ENCODE measurements around the gene HMBS. TPM values are rescaled to one million over a fixed set of nuclear protein-coding genes. Genes with fewer than 3 reads are reported as not detected.
A peak's percentile ranks its signal among the peaks of the same experiment; 100 is the strongest.

HMBS gene
- total RNA-seq, 2 experiments from 2014 or later: 17.3 to 18.8 TPM

DNA sequence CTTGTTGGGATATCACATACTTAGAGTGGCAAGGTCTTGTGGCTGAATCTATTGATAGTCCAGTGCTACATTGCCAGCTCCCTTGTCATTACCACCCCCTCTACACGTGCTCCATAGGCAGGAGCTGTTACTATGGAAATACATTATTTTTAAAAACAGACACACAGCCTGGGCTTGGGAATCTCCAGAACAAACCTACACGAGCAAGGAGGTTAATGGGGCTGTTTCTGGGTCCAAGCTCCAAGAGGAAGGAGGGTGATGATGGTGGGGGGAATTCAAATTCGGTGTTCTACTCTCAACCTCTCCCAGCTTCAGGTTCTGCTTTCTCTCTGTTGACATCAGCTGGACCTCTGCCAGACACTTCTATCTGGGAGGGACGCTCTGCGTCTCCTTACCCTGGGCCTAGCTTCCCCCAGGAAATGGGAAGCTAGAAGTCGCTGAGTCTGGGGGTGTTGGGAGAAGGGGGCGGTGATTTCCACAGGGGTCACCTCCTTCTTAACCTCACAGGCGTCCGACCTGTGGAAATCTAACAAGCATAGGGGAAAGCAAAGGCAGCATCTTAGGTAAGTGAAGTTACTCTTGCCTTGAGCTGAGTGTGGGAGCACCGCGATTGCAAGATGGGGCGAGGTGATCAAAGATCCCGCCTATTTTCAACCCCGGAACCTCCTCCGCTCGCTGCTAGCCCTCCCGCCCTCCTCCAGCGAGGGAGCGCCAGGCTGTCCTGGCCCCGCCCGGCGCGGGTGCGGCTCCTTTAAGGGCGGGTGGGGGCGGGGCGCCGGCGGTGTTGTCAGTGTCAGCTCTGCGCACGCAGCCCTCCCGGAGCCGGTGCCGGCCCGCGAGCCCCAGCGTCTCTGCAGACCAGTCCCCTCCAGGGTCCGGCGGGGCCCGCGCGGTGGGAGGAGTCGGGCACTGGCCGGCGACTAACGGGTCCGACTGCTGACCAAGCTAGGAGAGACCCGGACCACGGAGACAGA lies 22.2 kb downstream of the HMBS start, which contains the start of gene C2CD2L:
Gene C2CD2L, plus strand, starts transcription at position 781 of the 974 bp plus-strand sequence. CDS start 398 bp downstream, outside the sequence.
- peak within 1 kb of the TSS; percentile 88 for H3K4me3 Mint-ChIP-seq
- CTCF ChIA-PET: interaction anchor here (0.5 to 2.3 kb wide), 14 partner anchors 9 to 215 kb away, joined by 3 to 12 read pairs (median 4); partner anchors contain the start of genes HINFP, NLRX1 and VPS11
- POLR2A ChIA-PET: interaction anchor here (0.6 to 8.1 kb wide), 21 partner anchors 9 to 316 kb away, joined by 3 to 219 read pairs (median 6); partner anchors contain the start of genes ABCG4, CBL, CENATAC and DDX6
- peaks cover 28% of the 10 kb centered on the region for H3K36me3 Mint-ChIP-seq (ENCODE audit: low read depth)
- H3K27ac Mint-ChIP-seq: peak within 1 kb of the TSS; percentile 78
- peak; percentile 94 for DNase-seq
- H3K27me3 Mint-ChIP-seq: no peaks in the 10 kb centered on the region
- no peaks in the 10 kb centered on the region for H3K9me3 Mint-ChIP-seq
- peaks cover 55% of the 10 kb centered on the region for H3K4me1 Mint-ChIP-seq

DNA sequence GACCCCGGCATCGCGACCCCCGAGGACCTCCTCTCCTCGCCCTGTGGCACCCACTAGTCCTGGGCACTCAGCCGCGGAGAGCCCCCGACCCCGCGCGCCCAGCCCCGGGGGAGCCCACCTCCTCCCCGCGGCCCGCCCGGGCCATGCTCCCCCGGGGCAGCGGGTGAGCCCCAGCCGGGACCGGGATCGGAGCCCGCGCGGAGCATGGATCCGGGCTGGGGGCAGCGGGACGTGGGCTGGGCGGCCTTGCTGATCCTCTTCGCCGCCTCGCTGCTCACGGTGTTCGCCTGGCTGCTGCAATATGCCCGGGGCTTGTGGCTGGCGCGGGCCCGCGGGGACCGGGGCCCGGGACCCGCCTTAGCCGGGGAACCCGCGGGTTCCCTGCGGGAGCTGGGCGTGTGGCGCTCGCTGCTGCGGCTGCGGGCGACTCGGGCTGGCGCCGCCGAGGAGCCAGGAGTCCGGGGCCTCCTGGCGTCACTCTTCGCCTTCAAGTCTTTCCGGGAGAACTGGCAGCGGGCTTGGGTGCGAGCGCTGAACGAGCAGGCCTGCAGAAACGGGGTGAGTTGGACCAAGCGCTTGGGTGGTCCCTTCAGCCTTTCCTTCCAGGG lies 23.0 kb downstream of the HMBS start:
- Mint-ChIP-seq H3K36me3 (ENCODE audit: low read depth) (peaks cover 32% of the 10 kb centered on the region), H3K27ac (peak overlapping the region; percentile 77), H3K27me3 (no peaks in the 10 kb centered on the region), H3K9me3 (no peaks in the 10 kb centered on the region), H3K4me1 (peaks cover 52% of the 10 kb centered on the region), H3K4me3 (peak overlapping the region; percentile 88)
- DNase-seq: no peak
- ChIA-PET CTCF (interaction anchor here (0.6 to 2.3 kb wide), 9 partner anchors 11 to 214 kb away, joined by 3 to 11 read pairs (median 5); partner anchors contain the start of genes HINFP, NLRX1 and VPS11), POLR2A (interaction anchor here (0.5 to 8.1 kb wide), 17 partner anchors 8 to 227 kb away, joined by 3 to 219 read pairs (median 10); partner anchors contain the start of genes ABCG4, CBL, CENATAC and HINFP)

DNA sequence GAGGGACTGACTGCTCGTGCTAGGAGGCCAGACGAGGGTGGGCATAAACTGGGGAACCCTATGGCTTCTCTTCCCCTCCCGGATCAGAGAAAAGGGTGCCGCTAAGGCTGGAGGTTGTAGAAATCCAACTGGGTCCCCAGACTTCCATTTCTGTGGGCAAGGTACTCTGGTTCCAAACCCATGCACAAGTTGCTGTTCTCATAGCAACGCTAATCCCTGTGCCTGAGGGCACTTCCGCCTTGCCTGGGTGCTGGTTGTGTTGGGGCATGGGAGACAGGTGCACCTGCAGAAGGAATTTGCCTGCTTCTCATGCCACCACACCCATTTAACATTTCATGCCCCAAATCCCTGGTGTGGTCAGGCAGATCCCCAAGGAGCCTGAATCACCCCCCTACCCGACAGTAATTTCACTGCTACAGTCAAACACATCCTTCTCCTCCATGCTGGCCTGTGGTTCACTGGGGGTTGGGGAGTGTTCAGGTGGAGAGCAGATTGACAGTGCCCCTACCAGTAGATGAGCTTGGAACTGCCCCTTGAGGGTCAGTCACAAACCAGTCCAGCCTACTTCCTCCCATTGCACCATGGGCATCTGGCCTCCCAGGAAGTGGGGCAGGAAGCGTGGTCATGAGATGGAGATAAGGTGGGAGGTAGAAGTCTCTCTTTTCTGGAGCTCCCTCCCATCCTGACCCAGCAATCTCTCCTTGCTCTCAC lies 23.6 kb downstream of the HMBS start:
- H3K9me3 Mint-ChIP-seq: no peaks in the 10 kb centered on the region
- H3K27me3 Mint-ChIP-seq: no peaks in the 10 kb centered on the region
- H3K4me1 Mint-ChIP-seq: peaks cover 49% of the 10 kb centered on the region
- POLR2A ChIA-PET: interaction anchor here (0.5 to 8.1 kb wide), 10 partner anchors 12 to 91 kb away, joined by 3 to 219 read pairs (median 8); partner anchors contain the start of genes ABCG4, HINFP, HMBS and NLRX1
- peaks cover 38% of the 10 kb centered on the region for H3K36me3 Mint-ChIP-seq (ENCODE audit: low read depth)
- CTCF ChIA-PET: interaction anchor here (0.7 to 2.4 kb wide), 6 partner anchors 9 to 61 kb away, joined by 3 to 9 read pairs (median 6); partner anchors contain the start of gene HINFP
- peak overlapping the region; percentile 77 for H3K27ac Mint-ChIP-seq
- peak overlapping the region; percentile 88 for H3K4me3 Mint-ChIP-seq
- DNase-seq: peak; percentile 55

DNA sequence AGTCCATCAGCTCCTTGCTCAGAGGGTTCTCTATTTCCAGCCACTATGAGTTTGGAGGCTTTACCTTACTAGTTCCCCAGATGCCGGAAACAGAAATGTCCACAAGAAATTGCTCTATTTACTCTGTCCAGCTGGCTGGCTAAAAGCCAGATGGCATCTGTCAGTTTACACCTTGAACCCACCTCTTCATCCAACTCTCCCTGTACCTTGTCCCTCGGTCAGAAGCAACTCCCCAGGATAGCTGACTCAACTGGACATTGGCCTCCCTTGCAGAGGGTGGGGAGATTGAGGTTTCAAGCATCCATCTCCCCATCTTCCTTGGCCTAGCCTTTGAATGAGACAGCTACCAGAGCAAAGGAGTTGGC lies 24.2 kb downstream of the HMBS start:
- CTCF ChIA-PET: interaction anchor here (0.7 to 2.4 kb wide), 7 partner anchors 10 to 232 kb away, joined by 3 to 9 read pairs (median 3); partner anchors contain the start of gene C1QTNF5
- no peak for DNase-seq
- POLR2A ChIA-PET: interaction anchor here (1.4 to 8.1 kb wide), 7 partner anchors 11 to 91 kb away, joined by 4 to 219 read pairs (median 10); partner anchors contain the start of genes HINFP, HMBS, NLRX1 and RPS25
- peak overlapping the region; percentile 88 for H3K4me3 Mint-ChIP-seq
- peak overlapping the region; percentile 77 for H3K27ac Mint-ChIP-seq
- H3K4me1 Mint-ChIP-seq: peaks cover 48% of the 10 kb centered on the region
- H3K36me3 Mint-ChIP-seq (ENCODE audit: low read depth): peaks cover 44% of the 10 kb centered on the region
- H3K9me3 Mint-ChIP-seq: no peaks in the 10 kb centered on the region
- H3K27me3 Mint-ChIP-seq: no peaks in the 10 kb centered on the region

DNA sequence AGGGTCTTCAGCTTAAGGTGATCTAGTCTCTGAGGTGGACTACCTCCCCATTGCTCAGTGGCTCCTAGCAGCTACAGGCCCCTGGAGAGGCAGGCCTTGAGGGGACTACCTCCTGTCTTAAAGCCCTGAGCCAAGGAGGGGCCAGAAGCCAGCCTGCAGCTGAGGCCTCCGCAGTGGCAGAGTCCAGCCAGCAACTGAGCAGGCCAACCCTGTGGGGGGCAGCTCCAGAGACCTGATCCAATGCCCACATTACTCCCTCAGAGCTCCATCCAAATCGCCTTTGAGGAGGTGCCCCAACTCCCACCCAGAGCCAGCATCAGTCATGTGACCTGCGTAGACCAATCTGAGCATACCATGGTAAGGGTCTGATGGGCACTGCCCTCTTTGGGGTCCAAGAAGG lies 25.2 kb downstream of the HMBS start:
- H3K27me3 Mint-ChIP-seq: no peaks in the 10 kb centered on the region
- no peak overlapping the region for H3K27ac Mint-ChIP-seq
- DNase-seq: no peak
- POLR2A ChIA-PET: interaction anchor here (1.4 to 8.1 kb wide), 5 partner anchors 9 to 92 kb away, joined by 4 to 219 read pairs (median 28); partner anchors contain the start of genes DPAGT1, HINFP, HMBS and RPS25
- peak overlapping the region; percentile 88 for H3K4me3 Mint-ChIP-seq
- no peaks in the 10 kb centered on the region for H3K9me3 Mint-ChIP-seq
- CTCF ChIA-PET: interaction anchor here (0.7 to 2.4 kb wide), 5 partner anchors 11 to 231 kb away, joined by 3 to 9 read pairs (median 5); partner anchors contain the start of gene C1QTNF5
- peaks cover 51% of the 10 kb centered on the region for H3K4me1 Mint-ChIP-seq
- peaks cover 50% of the 10 kb centered on the region for H3K36me3 Mint-ChIP-seq (ENCODE audit: low read depth)

DNA sequence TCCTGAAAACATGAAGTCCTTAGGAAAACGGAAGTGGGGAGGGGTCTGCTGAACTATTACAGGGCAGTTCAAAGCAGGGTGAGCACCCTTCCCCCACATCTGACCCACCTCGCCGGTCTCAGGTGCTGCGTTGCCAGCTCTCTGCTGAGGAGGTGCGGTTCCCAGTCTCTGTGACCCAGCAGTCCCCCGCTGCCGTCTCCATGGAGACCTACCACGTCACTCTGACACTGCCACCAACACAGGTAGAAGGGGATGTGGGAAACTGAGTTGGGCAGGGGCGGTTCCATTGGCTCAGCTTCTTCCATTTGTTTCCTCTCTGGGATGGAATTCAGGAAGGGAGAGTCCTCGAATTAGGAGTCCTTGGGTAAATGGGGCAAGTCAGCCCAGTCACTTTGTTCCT lies 25.8 kb downstream of the HMBS start:
- Mint-ChIP-seq H3K4me1 (peaks cover 52% of the 10 kb centered on the region), H3K9me3 (no peaks in the 10 kb centered on the region), H3K36me3 (ENCODE audit: low read depth) (peaks cover 54% of the 10 kb centered on the region), H3K27ac (peak overlapping the region; percentile 8), H3K4me3 (no peak overlapping the region), H3K27me3 (no peaks in the 10 kb centered on the region)
- no peak for DNase-seq
- POLR2A ChIA-PET: interaction anchor here (1.4 to 8.1 kb wide), 4 partner anchors 9 to 25 kb away, joined by 4 to 219 read pairs (median 55); partner anchors contain the start of genes DPAGT1, HINFP and HMBS
- CTCF ChIA-PET: interaction anchor here (2.4 kb wide), 1 partner anchor 59 kb away, joined by 9 read pairs; no protein-coding TSS in a partner anchor

DNA sequence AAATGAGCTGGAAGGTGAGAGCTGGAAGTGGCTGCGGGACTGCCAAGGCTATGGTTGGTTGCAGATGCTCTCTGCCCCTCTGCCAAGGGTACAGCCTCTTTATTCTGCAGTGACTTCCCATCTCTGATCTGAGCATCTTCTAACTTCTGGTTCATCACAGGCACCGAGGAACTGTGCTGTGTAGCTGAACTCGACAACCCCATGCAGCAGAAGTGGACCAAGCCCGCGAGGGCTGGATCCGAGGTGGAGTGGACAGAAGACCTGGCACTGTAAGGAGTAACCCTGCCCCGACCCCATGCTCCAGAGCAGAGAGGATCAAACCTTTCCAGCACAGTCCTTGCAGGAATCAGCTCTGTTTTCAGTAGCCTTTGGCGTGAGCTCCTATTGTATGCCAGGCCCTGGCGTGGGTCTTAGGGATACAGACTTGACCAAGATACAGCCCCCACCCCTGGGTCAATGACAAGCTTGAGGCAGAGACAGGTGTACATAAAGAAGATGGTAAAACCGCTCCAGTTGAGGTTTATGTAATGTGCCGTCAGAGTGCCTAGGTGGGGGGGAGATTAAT lies 26.8 kb downstream of the HMBS start:
- H3K9me3 Mint-ChIP-seq: no peaks in the 10 kb centered on the region
- no peak overlapping the region for H3K4me3 Mint-ChIP-seq
- peaks cover 51% of the 10 kb centered on the region for H3K4me1 Mint-ChIP-seq
- H3K27ac Mint-ChIP-seq: no peak overlapping the region
- no peaks in the 10 kb centered on the region for H3K27me3 Mint-ChIP-seq
- POLR2A ChIA-PET: interaction anchor here (0.8 to 8.1 kb wide), 4 partner anchors 9 to 55 kb away, joined by 3 to 219 read pairs (median 43); partner anchors contain the start of genes DPAGT1 and HINFP
- no peak for DNase-seq
- peaks cover 61% of the 10 kb centered on the region for H3K36me3 Mint-ChIP-seq (ENCODE audit: low read depth)
- CTCF ChIA-PET: interaction anchor here (1.2 to 1.9 kb wide), 2 partner anchors 9 to 85 kb away, joined by 3 to 5 read pairs; partner anchors contain the start of gene DPAGT1

DNA sequence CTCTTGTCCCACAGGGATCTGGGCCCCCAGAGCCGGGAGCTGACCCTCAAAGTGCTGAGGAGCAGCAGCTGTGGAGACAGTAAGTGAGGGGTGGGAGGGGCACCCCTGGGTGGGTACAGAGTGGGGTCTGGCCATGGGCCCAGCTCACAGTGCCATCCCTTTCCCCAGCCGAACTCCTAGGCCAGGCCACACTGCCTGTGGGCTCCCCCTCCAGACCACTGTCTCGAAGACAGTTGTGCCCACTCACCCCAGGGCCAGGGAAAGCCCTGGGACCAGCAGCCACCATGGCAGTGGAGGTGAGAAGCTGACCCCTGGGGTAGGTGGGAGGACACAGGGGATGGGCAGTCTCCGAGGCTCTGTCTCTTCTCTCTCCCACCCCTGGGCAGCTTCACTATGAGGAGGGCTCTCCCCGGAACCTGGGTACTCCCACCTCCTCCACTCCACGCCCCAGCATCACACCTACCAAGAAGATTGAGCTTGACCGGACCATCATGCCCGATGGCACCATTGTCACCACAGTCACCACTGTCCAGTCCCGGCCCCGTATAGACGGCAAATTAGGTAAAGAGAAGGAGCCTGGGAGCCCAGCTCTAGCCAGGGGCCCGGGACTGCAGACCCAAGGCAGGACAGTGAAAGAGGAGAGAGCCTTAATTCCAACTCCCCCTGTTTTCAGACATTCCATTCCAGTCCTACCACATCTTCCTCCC lies 27.8 kb downstream of the HMBS start:
- no peak for DNase-seq
- Mint-ChIP-seq H3K4me3 (no peak overlapping the region), H3K27me3 (no peaks in the 10 kb centered on the region), H3K36me3 (ENCODE audit: low read depth) (peaks cover 69% of the 10 kb centered on the region), H3K9me3 (no peaks in the 10 kb centered on the region), H3K4me1 (peaks cover 47% of the 10 kb centered on the region), H3K27ac (no peak overlapping the region)
- CTCF ChIA-PET: interaction anchor here (1.2 to 1.9 kb wide), 2 partner anchors 10 to 84 kb away, joined by 3 to 5 read pairs; partner anchors contain the start of gene DPAGT1
- POLR2A ChIA-PET: interaction anchor here (0.8 to 8.1 kb wide), 4 partner anchors 8 to 56 kb away, joined by 3 to 219 read pairs (median 44); partner anchors contain the start of genes DPAGT1 and HINFP

DNA sequence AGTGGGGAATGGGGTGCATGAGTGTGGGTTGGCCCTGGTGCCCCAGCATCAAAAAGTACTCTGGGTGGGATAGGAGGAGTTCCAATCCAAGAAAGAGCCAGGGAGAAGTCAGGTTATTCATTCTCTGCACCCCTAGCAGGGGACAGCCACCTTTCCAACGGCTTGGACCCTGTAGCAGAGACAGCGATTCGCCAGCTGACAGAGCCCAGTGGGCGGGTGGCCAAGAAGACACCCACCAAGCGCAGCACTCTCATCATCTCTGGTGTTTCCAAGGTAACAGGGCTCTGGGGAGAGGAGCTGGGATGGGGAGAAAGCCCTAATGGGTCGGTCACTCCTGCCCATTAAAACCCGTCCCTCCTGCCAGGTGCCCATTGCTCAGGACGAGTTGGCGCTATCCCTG lies 29.0 kb downstream of the HMBS start:
- no peak overlapping the region for H3K27ac Mint-ChIP-seq
- H3K27me3 Mint-ChIP-seq: no peaks in the 10 kb centered on the region
- no peak for DNase-seq
- peaks cover 67% of the 10 kb centered on the region for H3K36me3 Mint-ChIP-seq (ENCODE audit: low read depth)
- no peaks in the 10 kb centered on the region for H3K9me3 Mint-ChIP-seq
- POLR2A ChIA-PET: interaction anchor here (10.6 kb wide), 1 partner anchor 20 kb away, joined by 108 read pairs; a partner anchor contains a TSS
- H3K4me1 Mint-ChIP-seq: peaks cover 41% of the 10 kb centered on the region
- CTCF ChIA-PET: no interaction called here
- no peak overlapping the region for H3K4me3 Mint-ChIP-seq

DNA sequence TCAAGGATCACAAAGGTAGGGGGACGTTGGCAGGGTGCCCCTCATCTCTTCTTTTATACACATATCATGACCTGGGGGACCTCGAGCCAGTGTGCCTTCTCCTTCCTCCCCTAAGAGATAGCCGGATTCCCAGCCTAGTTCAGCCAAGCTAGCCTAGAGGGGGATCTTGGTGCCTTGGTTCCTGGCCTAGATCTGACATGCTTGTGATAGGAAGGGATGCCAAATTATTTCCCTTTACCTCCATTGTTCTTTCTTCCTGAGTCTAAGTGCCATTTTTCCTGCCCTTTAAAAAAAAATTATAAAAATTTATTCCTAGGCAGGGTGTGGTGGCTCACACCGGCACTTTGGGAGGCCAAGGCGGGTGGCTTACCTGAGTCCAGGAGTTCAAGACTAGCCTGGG lies 29.7 kb downstream of the HMBS start:
- no peak overlapping the region for H3K27ac Mint-ChIP-seq
- peaks cover 67% of the 10 kb centered on the region for H3K36me3 Mint-ChIP-seq (ENCODE audit: low read depth)
- no peaks in the 10 kb centered on the region for H3K27me3 Mint-ChIP-seq
- DNase-seq: no peak
- H3K9me3 Mint-ChIP-seq: no peaks in the 10 kb centered on the region
- ChIA-PET POLR2A (interaction anchor here (1.9 to 10.6 kb wide), 2 partner anchors 20 to 47 kb away, joined by 5 to 108 read pairs; partner anchors contain the start of gene VPS11), CTCF (interaction anchor here (0.7 kb wide), 1 partner anchor 239 kb away, joined by 4 read pairs; no protein-coding TSS in a partner anchor)
- H3K4me1 Mint-ChIP-seq: peaks cover 35% of the 10 kb centered on the region
- no peak overlapping the region for H3K4me3 Mint-ChIP-seq

All from activated CD4-positive, alpha-beta memory T cell treated with anti-CD3 and anti-CD28 coated beads, Interleukin-2, amount 10 ng/mL, durations not matched to agents 7 days and 5 days (primary cell).